Upper lobe of right lung (tissue), 1 donor: ENCODE results near the gene C12orf42. TPM values are rescaled to one million over a fixed set of nuclear protein-coding genes. Genes with fewer than 3 reads are reported as not detected.

ENCODE experiments used
- ATAC-seq: fragments of 200-7000 bp; cut with Tn5 transposase; one replicate; pipeline ENCODE4 v1.9.1; 2020; ENCODE audit warnings: mild to moderate bottlenecking, moderate library complexity
- DNase-seq: peaks from one replicate; pipeline ENCODE4 v3.0.0-alpha.2; 2020
- H3K27ac ChIP-seq: fragments of 200-600 bp; one replicate; pipeline ENCODE4 v1.8.0; 2022
- H3K27me3 ChIP-seq: fragments of 200-600 bp; one replicate; pipeline ENCODE4 v1.8.0; 2022; ENCODE audit warnings: mild to moderate bottlenecking
- H3K36me3 ChIP-seq: fragments of 200-600 bp; one replicate; pipeline ENCODE4 v1.8.0; 2022
- H3K4me1 ChIP-seq: fragments of 200-600 bp; one replicate; pipeline ENCODE4 v1.8.0; 2022
- H3K4me3 ChIP-seq: fragments of 200-600 bp; one replicate; pipeline ENCODE4 v1.8.0; 2022; ENCODE audit warnings: mild to moderate bottlenecking
- H3K9me3 ChIP-seq: fragments of 200-600 bp; one replicate; pipeline ENCODE4 v1.8.0; 2022
- CTCF ChIP-seq: fragments of 200-600 bp; IDR thresholded peaks from one replicate; pipeline ENCODE4 v1.8.0; 2022; ENCODE audit warnings: antibody characterized with exemption
- intact Hi-C: fragments of 100-400 bp; cut with DNase I; formaldehyde crosslinking; loops from one replicate; pipeline ENCODE4 v1.11.0; 2022
- total RNA-seq: library from RNA; stranded (reverse); fragmentation: NEBNext Ultra II Directional; extraction: Animal tissue kit (Norgen Biotek cat#: 25700); gene quantifications from one replicate; pipeline ENCODE4 v1.2.1, GENCODE V29; 2021
- donor health status: DM: no; HTN: yes; CAD: no; lungs with severe emphysema.

The C12orf42 gene
- total RNA-seq, 1 donor from 2014 or later, result not detected

DNA sequence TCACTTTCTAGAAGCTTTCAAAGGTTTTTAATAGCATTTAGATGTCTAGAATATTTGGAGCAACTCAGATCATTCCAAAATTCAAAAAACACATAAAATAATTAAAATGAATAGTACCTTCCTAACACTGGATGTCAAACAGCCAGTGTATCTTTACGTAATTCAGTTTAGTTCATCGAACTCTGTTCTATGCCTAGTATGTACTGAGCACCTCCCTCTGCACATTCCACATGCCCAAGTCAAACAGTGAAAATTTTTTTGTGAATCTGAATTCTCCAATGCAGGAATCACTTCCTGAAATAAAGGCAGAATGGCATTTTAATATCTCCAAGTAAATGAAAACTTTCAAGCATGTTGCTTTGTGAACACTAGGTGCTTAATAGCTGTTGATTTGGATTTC is 192.3 kb downstream of the C12orf42 start:
- Histone ChIP-seq H3K27ac (no peak overlapping the region), H3K4me1 (no peaks in the 10 kb centered on the region), H3K36me3 (no peaks in the 10 kb centered on the region), H3K4me3 (no peak overlapping the region), H3K9me3 (no peaks in the 10 kb centered on the region), H3K27me3 (no peaks in the 10 kb centered on the region)
- intact Hi-C loops, result no loop called here
- no peak for ATAC-seq
- no peak for DNase-seq
- TF ChIP-seq CTCF, result no peak

GRCh38 chr12:103301642-103302591 is 193.9 kb downstream of the C12orf42 start:
- Histone ChIP-seq H3K4me1 (no peaks in the 10 kb centered on the region), H3K36me3 (no peaks in the 10 kb centered on the region), H3K9me3 (no peaks in the 10 kb centered on the region), H3K4me3 (no peak overlapping the region), H3K27me3 (no peaks in the 10 kb centered on the region), H3K27ac (no peak overlapping the region)
- TF ChIP-seq CTCF, result no peak
- ATAC-seq (no peak), DNase-seq (no peak)
- intact Hi-C loops, result no loop called here

DNA sequence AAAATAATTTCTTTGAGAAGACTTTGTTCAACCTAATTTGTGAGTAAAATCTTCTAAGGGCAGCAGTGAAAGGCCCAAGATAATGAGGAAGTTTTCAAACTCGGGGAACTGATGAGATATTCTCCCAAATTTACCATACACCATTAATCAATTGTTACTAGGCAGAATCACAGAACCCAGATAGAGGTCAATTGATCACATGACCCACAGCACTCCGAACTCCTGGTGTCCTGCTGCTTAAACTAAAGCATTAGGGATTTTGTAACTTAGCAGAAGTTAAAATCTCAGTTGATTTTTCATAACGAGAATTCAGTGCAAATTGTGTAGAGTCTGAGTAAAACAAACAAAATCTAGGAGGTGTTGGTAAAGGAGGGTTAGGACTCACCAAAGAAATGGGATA is 207.8 kb downstream of the C12orf42 start:
- Histone ChIP-seq H3K27me3 (no peaks in the 10 kb centered on the region), H3K4me3 (no peak overlapping the region), H3K36me3 (no peaks in the 10 kb centered on the region), H3K27ac (no peak overlapping the region), H3K9me3 (no peaks in the 10 kb centered on the region), H3K4me1 (no peaks in the 10 kb centered on the region)
- no peak for DNase-seq
- ATAC-seq, result no peak
- no peak for TF ChIP-seq CTCF
- intact Hi-C loops, result no loop called here

- no peak for ATAC-seq
- intact Hi-C loops, result no loop called here
These were observed 213.6 kb downstream of the C12orf42 start for GRCh38 chr12:103282124-103282523.

GRCh38 chr12:103279444-103279843 is 216.3 kb downstream of the C12orf42 start:
- H3K36me3 ChIP-seq, result no peaks in the 10 kb centered on the region
- H3K27me3 ChIP-seq, result no peaks in the 10 kb centered on the region
- H3K27ac ChIP-seq, result no peak overlapping the region
- ATAC-seq (no peak), DNase-seq (no peak)
- no peaks in the 10 kb centered on the region for H3K4me1 ChIP-seq
- no peaks in the 10 kb centered on the region for H3K9me3 ChIP-seq
- no peak for TF ChIP-seq CTCF
- no peak overlapping the region for H3K4me3 ChIP-seq
- intact Hi-C loops, result no loop called here

More at GRCh38 chr12:103282124-103282523, 213.6 kb downstream of the C12orf42 start:
- H3K4me1 ChIP-seq, result no peaks in the 10 kb centered on the region
- no peak for TF ChIP-seq CTCF
- H3K27me3 ChIP-seq, result no peaks in the 10 kb centered on the region
- H3K36me3 ChIP-seq, result no peaks in the 10 kb centered on the region
- H3K4me3 ChIP-seq, result no peak overlapping the region
- no peaks in the 10 kb centered on the region for H3K9me3 ChIP-seq
- no peak for DNase-seq
- no peak overlapping the region for H3K27ac ChIP-seq
